ENCODE measurements around the gene CDH8. TPM values are rescaled to one million over a fixed set of nuclear protein-coding genes. Genes with fewer than 3 reads are reported as not detected.
"Not testable (repeated sequence)": the region's sequence is repeated elsewhere in the genome, so short reads cannot be mapped to it uniquely, and the experiment has no call there.

The CDH8 gene
- polyA plus RNA-seq, 3 donors from 2014 or later: not detected

- no peak for DNase-seq
- H3K36me3 Mint-ChIP-seq: peaks cover 0 to 6% (median 0%) of the 10 kb centered on the region in 3 donors
- H3K27me3 Mint-ChIP-seq (ENCODE audit: low read depth in 3 of 3): peaks cover 0 to 2% (median 0%) of the 10 kb centered on the region in 3 donors
- no peaks in the 10 kb centered on the region for H3K4me1 Mint-ChIP-seq
- no peak overlapping the region for H3K27ac Mint-ChIP-seq
- H3K4me3 Mint-ChIP-seq: no peak overlapping the region
- H3K9me3 Mint-ChIP-seq: peaks cover 9 to 48% (median 27%) of the 10 kb centered on the region in 6 donors
Observed at GRCh38 chr16:61940611-61941010, 95.6 kb downstream of the CDH8 start.

DNA sequence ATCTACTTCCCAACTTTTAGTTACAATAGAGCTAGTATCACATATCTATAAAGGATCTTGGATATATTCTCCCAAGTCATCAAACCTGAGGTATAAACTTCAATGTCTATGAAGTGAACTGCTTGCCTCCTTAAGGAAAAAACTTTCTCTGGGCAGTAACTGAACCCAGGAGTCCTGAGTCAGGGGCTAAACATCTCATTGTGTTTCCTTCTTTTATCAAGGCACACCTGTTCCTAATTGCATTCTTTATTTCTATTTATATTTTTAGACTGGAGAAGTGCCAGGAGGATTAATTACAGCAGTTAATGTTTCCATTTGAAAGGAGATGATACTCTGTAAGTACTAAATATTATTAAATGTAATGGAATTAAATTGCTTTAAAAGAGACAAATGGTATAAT, 98.6 kb downstream of the CDH8 start:
- Mint-ChIP-seq H3K9me3 (peaks cover 5 to 38% (median 16%) of the 10 kb centered on the region in 6 donors), H3K27ac (no peak overlapping the region), H3K4me3 (no peak overlapping the region), H3K36me3 (peaks cover 0 to 6% (median 0%) of the 10 kb centered on the region in 3 donors), H3K27me3 (ENCODE audit: low read depth in 3 of 3) (no peaks in the 10 kb centered on the region), H3K4me1 (no peaks in the 10 kb centered on the region)
- no peak for DNase-seq

- H3K27me3 Mint-ChIP-seq (ENCODE audit: low read depth in 3 of 3): no peaks in the 10 kb centered on the region
- H3K4me3 Mint-ChIP-seq: no peak overlapping the region
- H3K4me1 Mint-ChIP-seq: no peaks in the 10 kb centered on the region
Observed at GRCh38 chr16:61936522-61936921, 99.7 kb downstream of the CDH8 start.

DNA sequence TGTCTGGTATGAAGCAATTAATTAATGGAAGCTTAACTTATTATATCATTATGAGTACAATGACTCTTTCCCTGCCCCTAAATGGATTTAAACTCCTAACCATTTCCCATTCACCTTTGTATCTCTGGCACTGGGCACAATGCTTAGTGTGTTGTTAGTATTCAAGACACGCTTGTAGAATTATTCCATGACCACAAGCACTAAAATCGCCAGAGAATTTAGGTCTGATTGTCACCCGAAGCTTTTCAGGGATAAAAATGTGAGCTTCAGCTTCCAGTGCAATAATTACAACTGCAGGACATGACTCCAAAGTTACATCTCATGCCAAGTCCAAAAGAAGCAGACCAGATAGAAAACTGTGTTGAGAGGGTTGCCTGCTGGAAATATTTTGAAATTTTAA, 101.6 kb downstream of the CDH8 start:
- no peak overlapping the region for H3K4me3 Mint-ChIP-seq
- no peak overlapping the region for H3K27ac Mint-ChIP-seq
- DNase-seq: no peak
- H3K27me3 Mint-ChIP-seq (ENCODE audit: low read depth in 3 of 3): no peaks in the 10 kb centered on the region
- peaks cover 0 to 2% (median 0%) of the 10 kb centered on the region in 3 donors for H3K36me3 Mint-ChIP-seq
- H3K4me1 Mint-ChIP-seq: no peaks in the 10 kb centered on the region
- peaks cover 0 to 38% (median 8%) of the 10 kb centered on the region in 6 donors for H3K9me3 Mint-ChIP-seq

More at GRCh38 chr16:61936522-61936921, 99.7 kb downstream of the CDH8 start:
- peaks cover under 1 to 34% (median 9%) of the 10 kb centered on the region in 6 donors for H3K9me3 Mint-ChIP-seq
- H3K36me3 Mint-ChIP-seq: peaks cover 0 to 2% (median 0%) of the 10 kb centered on the region in 3 donors
- no peak overlapping the region for H3K27ac Mint-ChIP-seq
- no peak for DNase-seq

GRCh38 chr16:61929776-61930175, 106.5 kb downstream of the CDH8 start:
- Mint-ChIP-seq H3K4me3 (no peak overlapping the region), H3K36me3 (no peaks in the 10 kb centered on the region), H3K27me3 (ENCODE audit: low read depth in 3 of 3) (no peaks in the 10 kb centered on the region), H3K9me3 (peaks cover 0 to 40% (median 6%) of the 10 kb centered on the region in 6 donors), H3K27ac (no peak overlapping the region), H3K4me1 (no peaks in the 10 kb centered on the region)
- DNase-seq: no peak

GRCh38 chr16:61926766-61927165, 109.5 kb downstream of the CDH8 start:
- DNase-seq: no peak
- H3K36me3 Mint-ChIP-seq: no peaks in the 10 kb centered on the region
- no peak overlapping the region for H3K27ac Mint-ChIP-seq
- H3K9me3 Mint-ChIP-seq: peaks cover 0 to 34% (median 5%) of the 10 kb centered on the region in 6 donors
- no peaks in the 10 kb centered on the region for H3K27me3 Mint-ChIP-seq (ENCODE audit: low read depth in 3 of 3)
- H3K4me3 Mint-ChIP-seq: no peak overlapping the region
- H3K4me1 Mint-ChIP-seq: no peaks in the 10 kb centered on the region

- Mint-ChIP-seq H3K27me3 (ENCODE audit: low read depth in 3 of 3) (no peaks in the 10 kb centered on the region), H3K4me1 (no peaks in the 10 kb centered on the region), H3K4me3 (no peak overlapping the region), H3K36me3 (no peaks in the 10 kb centered on the region), H3K9me3 (peaks cover 0 to 23% (median 1%) of the 10 kb centered on the region in 6 donors), H3K27ac (no peak overlapping the region)
- no peak for DNase-seq
Observed at GRCh38 chr16:61923629-61924028, 112.6 kb downstream of the CDH8 start.

GRCh38 chr16:61921373-61921772, 114.9 kb downstream of the CDH8 start:
- Mint-ChIP-seq H3K4me3 (no peak overlapping the region), H3K9me3 (peaks cover 3 to 24% (median 12%) of the 10 kb centered on the region in 6 donors), H3K27me3 (ENCODE audit: low read depth in 3 of 3) (no peaks in the 10 kb centered on the region), H3K4me1 (no peaks in the 10 kb centered on the region), H3K36me3 (peaks cover 0 to 6% (median 0%) of the 10 kb centered on the region in 3 donors), H3K27ac (no peak overlapping the region)
- DNase-seq: no peak

GRCh38 chr16:61917865-61918826, 118.1 kb downstream of the CDH8 start:
- not testable (repeated sequence) for H3K27ac Mint-ChIP-seq; H3K4me3 Mint-ChIP-seq; H3K4me1 Mint-ChIP-seq; H3K36me3 Mint-ChIP-seq; DNase-seq; H3K27me3 Mint-ChIP-seq (ENCODE audit: low read depth in 3 of 3)
- peaks cover 7 to 43% (median 15%) of the 10 kb centered on the region in 6 donors for H3K9me3 Mint-ChIP-seq

DNA sequence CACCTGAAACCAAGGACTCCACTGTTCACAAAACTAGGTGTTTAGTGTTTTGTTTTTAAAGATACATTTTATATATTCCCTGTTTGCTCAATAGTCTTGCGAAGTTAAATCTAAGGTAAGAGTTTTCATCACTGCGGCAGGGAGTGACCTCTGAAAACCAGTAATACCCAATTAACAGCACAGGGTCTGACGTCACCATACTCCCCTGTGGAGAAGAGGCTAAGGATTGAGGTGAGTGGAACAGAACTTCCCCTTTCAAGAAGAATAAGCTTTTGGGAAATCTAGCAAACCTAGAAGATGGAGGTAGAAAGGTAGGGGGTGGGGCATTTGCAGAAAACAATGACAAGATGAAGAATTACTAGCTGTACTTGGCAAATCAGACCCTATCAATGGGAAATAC, 120.7 kb downstream of the CDH8 start:
- no peak overlapping the region for H3K27ac Mint-ChIP-seq
- H3K4me3 Mint-ChIP-seq: no peak overlapping the region
- DNase-seq: no peak
- no peaks in the 10 kb centered on the region for H3K27me3 Mint-ChIP-seq (ENCODE audit: low read depth in 3 of 3)
- H3K9me3 Mint-ChIP-seq: peaks cover 10 to 56% (median 20%) of the 10 kb centered on the region in 6 donors
- peaks cover 0 to 6% (median 0%) of the 10 kb centered on the region in 3 donors for H3K36me3 Mint-ChIP-seq
- no peaks in the 10 kb centered on the region for H3K4me1 Mint-ChIP-seq

GRCh38 chr16:61909074-61909473, 127.2 kb downstream of the CDH8 start:
- DNase-seq: no peak
- Mint-ChIP-seq H3K9me3 (peaks cover 10 to 64% (median 31%) of the 10 kb centered on the region in 6 donors), H3K36me3 (peaks cover 0 to under 1% (median 0%) of the 10 kb centered on the region in 3 donors), H3K4me3 (no peak overlapping the region), H3K27ac (no peak overlapping the region), H3K4me1 (no peaks in the 10 kb centered on the region), H3K27me3 (ENCODE audit: low read depth in 3 of 3) (peaks cover 0 to 3% (median 0%) of the 10 kb centered on the region in 3 donors)

- Mint-ChIP-seq H3K27ac (no peak overlapping the region), H3K4me3 (no peak overlapping the region), H3K36me3 (peaks cover 0 to 5% (median 0%) of the 10 kb centered on the region in 3 donors), H3K9me3 (peaks cover 10 to 63% (median 32%) of the 10 kb centered on the region in 6 donors), H3K4me1 (no peaks in the 10 kb centered on the region), H3K27me3 (ENCODE audit: low read depth in 3 of 3) (peaks cover 0 to 3% (median 0%) of the 10 kb centered on the region in 3 donors)
- DNase-seq: no peak
Observed at GRCh38 chr16:61908426-61908825, 127.8 kb downstream of the CDH8 start.

- Mint-ChIP-seq H3K4me1 (no peaks in the 10 kb centered on the region), H3K4me3 (no peak overlapping the region), H3K9me3 (peaks cover 10 to 61% (median 30%) of the 10 kb centered on the region in 6 donors), H3K27ac (no peak overlapping the region), H3K27me3 (ENCODE audit: low read depth in 3 of 3) (peaks cover 0 to 5% (median 0%) of the 10 kb centered on the region in 3 donors), H3K36me3 (peaks cover 0 to 5% (median 0%) of the 10 kb centered on the region in 3 donors)
- no peak for DNase-seq
Observed at GRCh38 chr16:61901689-61902088, 134.5 kb downstream of the CDH8 start.

- DNase-seq: no peak
- no peak overlapping the region for H3K4me3 Mint-ChIP-seq
- H3K27me3 Mint-ChIP-seq (ENCODE audit: low read depth in 3 of 3): peaks cover 0 to 2% (median 0%) of the 10 kb centered on the region in 3 donors
- no peaks in the 10 kb centered on the region for H3K4me1 Mint-ChIP-seq
- H3K27ac Mint-ChIP-seq: no peak overlapping the region
- H3K9me3 Mint-ChIP-seq: peaks cover 9 to 58% (median 24%) of the 10 kb centered on the region in 6 donors
- peaks cover 0 to 5% (median 0%) of the 10 kb centered on the region in 3 donors for H3K36me3 Mint-ChIP-seq
Observed at GRCh38 chr16:61900482-61900881, 135.8 kb downstream of the CDH8 start.
